22Rv1 (cell line): ENCODE results near the gene OVCA2.

Experiments used
- CTCF ChIP-seq: fragments of 450-650 bp; IDR thresholded peaks from 2 replicates; pipeline ENCODE4 v1.5.1; 2017; ENCODE audit warnings: mild to moderate bottlenecking
- ZFX ChIP-seq: fragments of 450-650 bp; IDR thresholded peaks from 2 replicates; pipeline ENCODE4 v1.6.1; 2017; ENCODE audit warnings: antibody characterized with exemption, borderline replicate concordance

GRCh38 chr17:2009737-2010136, 32.1 kb upstream of the OVCA2 start:
- no peak for TF ChIP-seq CTCF
- no peak for TF ChIP-seq ZFX
